Fibroblast of skin of scalp (primary cell): ENCODE results near the gene TMEM203.

Experiments used
- DNase-seq: peaks from one replicate; pipeline ENCODE4 v3.0.0-alpha.2; 2013

Gene TMEM203

DNA sequence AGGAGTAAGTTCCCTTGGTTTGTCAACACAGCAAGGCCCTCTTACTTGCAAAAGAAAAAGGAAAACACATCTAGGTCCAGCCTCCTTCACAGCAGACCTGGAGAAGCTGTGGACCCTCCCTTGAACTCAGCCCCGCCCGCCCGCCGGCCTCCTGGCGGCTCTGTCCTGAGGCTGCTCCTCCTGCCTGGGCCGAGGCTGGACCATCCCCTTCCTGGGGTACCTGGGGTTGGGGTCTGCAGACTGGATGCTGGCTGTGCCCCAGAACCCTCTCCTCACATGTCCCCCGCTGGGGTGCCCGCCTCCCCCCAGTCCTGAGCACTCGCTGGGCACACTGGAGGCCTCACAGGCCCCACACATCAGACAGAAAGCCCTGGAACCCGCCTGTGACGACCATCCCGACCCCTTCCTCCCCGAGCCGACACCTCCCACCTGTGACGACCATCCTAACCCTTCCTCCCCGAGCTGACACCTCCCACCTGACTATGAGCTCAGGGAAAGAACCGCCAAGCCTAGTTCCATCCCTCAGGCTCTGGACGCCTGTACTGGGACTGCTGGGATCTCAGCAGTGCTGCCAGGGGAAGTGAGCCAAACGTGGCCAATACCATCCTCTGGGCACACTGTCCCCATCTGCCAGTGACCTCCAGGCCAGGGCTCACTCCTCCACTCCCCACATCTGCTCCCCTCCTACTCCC is 26.4 kb downstream of the TMEM203 start:
- no peak for DNase-seq

DNA sequence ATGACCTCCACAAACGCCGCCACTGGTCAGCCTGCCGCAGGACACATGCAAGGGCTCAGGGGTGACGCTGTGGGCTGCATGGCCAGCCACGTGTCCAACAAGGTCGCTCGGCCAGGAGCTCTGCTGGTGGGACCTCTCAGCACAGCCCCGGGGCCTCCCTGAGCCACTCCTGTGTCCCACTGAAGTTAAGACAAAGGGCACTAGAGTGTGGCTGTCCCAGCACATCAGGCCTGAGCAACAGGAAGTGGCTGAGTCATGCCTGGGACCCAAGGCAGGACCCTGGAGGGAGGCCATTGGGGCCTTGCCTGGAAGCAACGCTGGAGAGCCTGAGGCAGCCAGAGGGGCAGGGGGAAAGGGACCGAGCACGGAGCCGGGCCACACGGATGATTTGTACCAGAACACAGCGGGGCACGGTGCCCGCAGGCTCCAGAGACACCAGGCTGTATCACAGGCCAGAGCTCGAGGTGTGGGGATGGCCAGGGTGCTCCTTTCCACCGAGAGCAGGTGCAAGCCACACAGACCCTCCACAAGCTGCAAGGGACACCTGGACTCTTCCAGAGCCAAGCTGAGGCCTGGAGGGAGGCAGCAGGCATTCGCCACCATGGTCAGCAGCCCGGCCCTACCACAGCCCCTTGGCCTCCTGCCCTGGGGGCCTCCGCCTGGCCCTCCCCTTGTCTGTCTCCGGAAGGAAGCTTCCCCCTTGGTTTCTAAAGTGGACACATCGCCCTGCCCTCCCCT is 27.1 kb downstream of the TMEM203 start:
- DNase-seq, result no peak

DNA sequence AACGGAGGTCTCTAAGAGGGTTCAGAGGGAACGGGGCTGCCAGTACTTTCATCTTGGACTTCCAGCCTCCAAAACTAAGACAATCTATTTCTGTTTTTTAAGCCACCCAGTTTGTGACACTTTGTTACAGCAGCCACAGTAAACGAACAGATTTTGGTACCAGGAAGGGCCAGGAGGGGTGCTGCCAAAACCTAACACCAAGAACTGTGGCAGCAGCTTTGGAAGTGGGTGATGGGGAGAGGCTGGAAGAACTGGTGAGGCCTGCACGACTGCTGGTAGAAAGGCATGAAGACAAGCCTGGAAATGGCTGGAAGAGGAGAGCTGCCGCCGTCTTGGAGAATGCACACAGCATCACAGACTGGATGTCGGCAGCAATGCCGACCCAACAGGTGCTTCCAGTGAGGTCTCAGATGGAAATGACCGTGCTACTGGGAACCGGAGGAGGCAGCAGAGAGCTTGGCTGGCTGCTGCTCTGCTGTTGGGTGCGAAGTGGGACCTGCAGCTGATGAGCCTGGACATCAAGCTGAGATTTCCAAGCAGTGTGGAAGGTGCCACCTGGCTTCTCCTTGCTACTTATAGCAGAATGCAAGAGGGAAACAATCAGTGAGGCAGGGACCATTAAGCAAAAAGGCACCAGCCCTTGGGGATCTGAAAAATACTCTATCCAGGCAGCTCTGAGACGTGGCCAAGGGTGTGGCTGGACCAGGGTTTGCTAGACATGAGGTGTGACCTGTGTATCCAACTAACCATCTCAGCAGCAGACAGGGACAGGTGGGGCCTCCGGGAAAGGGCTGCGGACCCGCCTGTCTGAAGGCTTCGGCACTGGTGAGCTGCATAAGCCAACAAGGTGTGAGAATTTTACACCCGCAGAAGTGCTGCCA is 28.9 kb downstream of the TMEM203 start:
- peak; percentile 13 for DNase-seq

DNA sequence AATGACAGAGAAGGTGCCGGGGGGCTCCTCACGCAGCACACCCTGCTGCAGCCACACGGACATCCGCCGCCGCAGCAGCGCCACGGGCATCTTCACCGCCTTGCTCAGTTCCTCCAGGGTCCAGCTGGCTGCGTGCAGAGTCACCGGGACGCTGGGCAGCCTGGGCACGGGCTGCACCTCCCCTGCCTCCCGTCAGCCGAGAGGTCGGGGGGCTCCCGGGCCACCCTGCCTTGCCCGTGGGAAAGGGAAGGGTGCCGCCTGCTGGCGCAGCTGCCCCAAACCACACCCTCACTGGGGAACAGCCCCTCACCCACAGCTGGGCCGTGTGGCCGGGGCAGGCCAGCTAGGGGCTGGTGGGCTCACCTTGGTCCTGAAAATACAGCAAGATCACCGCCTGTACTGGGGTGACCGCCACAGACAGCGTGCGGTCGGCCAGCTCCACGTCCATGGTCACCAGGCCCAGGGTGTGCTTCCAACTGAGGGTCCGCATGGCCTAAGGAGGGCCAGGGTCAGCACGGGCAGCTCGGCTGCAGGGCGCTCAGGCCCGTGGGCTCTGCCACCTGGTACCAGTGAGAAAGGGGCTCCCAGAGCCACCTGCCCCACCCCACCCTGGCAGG is 30.0 kb downstream of the TMEM203 start:
- DNase-seq, result no peak

DNA sequence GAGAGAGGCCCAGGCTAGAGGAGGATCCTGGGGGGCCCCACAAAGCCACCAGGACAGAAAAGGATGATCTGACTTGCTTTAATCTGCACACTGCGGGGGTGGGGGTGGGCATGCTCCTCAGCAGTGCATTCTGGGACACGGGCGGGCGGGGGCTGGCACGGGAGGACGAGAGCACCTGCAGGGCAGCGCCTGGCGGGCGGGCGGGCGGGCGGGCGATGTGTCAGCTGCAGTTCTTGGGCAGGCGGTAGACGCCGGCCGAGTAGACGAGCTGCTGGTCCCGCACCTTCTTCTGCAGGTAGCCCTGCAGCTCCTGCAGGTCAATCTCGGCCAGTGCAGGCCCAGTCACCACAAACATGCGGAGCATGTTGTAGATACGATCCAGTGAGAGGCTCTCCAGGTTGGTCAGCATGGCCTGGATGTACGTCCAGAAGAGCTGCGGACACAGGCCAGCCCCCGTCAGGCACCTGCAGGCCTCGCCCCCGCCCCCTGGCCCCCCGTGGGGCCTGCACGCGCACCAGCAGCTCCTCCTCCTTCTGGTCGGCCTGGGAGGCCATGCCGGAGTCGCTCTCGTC is 30.6 kb downstream of the TMEM203 start:
- DNase-seq, result no peak

DNA sequence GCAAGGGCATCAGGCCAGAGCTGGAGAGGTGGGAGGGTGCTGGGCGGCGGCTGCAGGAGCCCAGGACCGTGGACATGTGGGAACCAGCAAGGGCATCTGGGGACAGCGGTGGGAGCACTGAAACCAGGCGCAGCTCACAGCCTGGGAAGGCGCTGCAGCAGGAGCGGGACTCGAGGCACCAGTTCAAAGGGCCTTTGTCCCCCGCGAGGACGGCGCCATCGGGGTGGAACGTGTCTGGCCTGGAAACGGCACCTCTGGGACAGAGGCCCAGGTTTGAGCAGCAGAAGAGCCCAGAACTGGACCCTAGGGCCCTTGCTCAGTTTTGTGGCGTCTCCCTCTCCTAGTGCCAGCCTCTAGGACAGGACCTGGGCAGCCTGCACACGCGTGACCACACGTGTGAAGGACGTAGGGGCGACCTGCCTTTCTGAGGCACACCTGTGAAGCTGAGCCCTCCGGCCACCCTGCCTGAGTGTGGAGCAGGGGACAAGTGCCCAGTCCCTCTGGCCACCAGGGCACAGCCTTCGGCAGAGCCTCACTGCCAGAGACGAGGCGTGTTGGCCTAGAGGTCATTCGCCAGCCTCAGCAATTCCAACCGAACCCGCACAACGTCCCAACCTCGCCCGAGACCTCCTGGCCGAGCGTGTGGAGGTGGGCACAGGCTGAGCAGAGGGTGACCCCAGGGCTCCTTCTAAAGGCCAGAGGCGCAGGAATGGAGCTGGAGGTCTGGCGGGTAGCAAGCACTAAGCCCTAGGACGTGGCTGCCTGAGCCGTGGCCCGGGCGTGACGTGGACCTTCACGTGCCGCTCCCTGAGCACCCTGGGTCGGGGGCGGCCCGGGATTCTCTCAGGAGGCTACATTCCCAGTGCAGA is 31.4 kb downstream of the TMEM203 start:
- DNase-seq, result no peak

DNA sequence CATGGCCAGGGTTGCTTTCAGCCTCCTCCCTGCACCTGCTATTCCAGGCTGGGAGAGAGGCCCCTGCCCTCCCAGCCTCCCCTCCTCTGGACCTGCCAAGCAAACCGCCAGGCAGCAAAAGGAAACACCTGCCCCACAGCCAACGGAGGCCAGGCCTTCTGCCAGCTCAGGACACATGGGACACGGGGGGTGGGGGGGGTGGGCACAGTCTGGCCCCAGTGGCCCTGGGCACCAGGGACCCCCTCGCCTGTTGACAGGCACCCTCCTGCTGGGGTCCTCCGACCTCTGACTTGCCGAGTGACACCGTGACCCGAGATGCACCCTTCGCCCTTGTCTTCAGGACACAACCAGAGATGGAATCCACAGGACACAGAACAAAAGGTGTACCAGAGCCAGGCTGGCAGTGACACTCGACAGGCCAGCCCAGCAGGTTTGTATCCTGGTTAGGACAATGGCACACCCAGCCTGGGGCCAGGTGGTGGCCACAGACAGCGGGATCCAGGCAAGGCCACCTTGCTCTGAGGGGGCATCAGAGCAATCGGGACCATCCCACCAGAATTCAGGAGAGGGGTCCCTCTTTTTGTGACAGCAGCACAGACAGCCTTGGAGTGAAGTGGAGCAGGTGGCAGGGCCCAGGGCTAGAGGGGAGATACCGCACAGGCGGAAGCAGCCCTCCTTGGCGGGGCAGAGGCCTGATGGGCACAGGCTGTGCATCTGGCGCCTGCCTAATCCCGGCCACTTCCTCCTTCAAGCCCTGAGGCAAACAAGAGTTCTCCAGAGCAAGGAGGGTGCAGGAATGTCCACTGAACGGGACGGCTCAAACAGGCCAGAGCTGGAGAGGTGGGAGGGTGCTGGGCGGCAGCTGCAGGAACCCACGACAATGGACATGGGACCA is 32.3 kb downstream of the TMEM203 start:
- DNase-seq, result no peak

DNA sequence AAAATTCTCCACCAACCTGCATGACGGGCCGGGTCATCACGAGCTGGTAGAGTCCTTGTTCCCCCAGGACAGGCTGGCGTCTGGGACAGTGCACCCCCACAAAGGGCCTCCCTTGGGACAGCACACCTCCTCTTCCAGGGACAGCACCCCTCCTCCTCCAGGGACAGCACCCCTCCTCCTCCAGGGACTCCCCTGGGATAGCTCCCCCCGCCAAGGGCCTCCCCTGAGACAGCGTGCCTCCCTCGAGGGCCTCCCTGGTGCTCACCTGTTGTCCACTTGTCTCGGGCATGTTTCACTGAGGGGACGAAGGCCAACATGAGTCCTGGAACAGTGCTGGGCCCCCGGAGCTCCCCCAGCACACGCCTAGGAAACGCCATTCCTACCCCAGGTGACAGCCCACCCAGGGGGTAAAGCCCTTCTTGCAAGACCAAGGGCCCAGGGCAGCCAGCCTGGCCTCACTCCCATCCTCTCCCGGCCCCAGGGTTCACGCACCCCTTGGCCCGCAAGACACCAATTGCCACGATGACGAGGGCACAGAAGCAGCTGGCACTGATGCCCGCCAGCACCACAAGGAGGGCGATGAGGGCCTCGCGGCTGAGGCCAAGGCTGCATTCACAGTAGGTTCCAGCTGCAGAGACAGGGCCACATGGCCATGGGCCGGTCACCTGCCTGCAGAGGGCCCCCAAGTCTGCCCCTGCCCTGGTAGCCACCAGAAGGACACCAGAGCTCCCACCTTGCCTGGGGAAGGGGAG is 34.1 kb downstream of the TMEM203 start:
- DNase-seq, result no peak

DNA sequence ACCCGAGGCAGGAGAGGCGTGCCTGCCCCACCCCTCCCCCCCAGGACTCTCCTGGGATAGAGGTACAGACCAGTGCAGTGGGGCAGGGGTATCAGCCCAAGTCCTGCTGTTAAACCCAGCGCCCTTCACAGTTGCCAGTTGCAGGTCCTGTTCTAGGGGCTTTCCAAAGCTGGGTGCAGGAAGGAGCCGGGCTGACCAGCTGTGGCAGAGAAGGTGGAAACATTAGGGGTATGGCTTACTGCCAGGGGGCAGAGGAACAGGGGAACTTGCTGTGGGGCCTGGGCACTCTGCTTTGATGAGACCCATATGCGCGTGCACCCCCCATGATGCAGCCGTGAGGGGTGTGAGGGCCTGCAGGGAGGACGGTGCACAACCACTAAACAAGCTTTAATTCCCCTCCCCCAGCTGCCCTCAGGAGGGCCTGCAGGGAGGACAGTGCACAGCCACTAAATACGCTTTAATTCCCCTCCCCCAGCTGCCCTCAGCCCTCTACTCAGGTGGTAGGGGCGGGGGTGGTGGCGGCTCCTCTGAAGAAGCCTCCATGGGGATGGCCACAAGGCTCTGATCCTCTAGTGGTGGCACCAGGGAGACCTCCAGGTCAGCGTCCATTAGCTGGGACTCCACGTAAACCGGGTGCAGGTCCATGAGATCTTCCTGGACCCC is 34.8 kb downstream of the TMEM203 start:
- DNase-seq, result no peak

DNA sequence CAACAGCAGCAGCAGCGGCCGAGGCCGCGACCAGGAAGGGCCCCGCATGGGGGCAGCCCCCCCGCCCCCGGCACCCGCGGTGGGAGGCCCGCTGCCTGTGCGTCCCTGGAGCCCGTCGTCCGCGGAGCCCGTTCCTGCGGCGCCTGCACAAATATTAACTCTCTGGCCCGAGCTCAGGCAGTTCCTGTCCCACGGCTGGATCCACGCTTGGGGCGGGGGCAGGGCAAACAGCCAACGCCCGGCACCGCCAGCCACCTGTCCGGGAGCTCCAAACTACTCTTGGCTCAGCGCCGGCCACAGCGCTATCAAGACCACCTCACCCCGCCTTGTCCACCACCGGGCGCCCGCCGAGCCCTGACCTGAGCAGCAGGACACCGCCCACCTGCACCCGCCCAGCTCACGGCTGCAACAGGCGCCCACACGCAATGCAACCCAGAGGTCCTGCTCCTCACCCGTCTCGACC is 35.5 kb downstream of the TMEM203 start, which contains the start of gene LRRC26:
Gene LRRC26 (minus strand): TSS at position 156 of the 463 bp plus-strand sequence. CDS start 108 bp downstream, at position 48.
- no peak for DNase-seq

DNA sequence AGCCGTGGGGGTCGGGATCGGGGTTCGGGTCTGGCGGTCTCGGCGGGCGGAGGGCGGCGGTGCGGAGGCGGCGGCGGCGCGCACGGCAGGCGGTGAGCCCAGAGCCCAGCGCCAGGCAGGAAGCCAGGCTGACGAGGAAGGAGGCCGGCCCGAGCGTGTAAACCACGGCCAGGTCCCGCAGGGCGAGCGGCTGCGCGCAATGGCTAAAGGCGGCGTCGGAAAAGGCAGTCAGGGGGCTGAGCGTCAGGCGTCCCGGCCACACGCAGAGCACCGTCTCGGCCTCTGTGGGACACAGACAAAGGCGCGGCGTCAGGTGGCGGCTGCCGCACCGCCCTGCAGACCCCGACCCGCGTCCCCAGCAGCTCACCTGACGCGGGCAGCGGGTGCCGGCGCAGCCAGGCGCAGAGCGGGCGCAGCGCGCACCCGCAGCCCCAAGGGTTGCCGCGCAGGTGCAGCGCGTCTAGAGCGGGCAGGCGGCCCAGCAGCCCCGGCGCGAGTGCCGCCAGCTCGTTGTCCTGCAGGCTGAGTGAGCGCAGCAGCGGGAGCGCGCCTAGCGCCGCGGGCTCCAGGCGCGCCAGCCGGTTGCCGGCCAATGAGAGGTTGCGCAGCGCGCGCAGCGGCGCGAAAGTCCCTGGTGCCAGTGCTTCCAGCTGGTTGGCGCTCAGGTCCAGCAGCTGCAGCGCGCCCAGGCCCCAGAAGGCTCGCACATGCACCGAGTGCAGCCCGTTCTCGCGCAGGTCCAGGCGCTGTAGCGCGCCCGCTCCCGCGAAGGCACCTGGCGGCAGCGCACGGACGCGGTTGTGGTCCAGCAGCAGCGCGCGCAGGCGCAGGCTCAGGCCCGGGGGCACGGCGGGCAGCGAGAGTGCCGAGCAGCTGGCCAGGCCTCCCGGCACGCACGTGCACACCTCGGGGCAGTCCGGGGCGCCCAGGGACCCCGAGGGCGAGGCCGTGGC is 36.3 kb downstream of the TMEM203 start:
- no peak for DNase-seq

DNA sequence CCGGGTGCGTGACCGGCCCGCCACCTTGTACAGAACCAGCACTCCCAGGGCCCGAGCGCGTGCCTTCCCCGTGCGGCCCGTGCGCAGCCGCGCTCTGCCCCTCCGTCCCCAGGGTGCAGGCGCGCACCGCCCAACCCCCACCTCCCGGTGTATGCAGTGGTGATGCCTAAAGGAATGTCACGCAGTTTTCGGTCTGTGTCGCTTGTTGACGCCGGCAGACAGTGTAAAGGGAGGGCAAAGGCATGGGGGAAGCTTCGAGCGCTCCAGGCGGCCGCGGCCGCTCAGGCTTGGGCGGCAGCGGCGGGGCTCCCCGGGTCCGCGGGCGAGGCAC is 36.9 kb downstream of the TMEM203 start:
- no peak for DNase-seq

DNA sequence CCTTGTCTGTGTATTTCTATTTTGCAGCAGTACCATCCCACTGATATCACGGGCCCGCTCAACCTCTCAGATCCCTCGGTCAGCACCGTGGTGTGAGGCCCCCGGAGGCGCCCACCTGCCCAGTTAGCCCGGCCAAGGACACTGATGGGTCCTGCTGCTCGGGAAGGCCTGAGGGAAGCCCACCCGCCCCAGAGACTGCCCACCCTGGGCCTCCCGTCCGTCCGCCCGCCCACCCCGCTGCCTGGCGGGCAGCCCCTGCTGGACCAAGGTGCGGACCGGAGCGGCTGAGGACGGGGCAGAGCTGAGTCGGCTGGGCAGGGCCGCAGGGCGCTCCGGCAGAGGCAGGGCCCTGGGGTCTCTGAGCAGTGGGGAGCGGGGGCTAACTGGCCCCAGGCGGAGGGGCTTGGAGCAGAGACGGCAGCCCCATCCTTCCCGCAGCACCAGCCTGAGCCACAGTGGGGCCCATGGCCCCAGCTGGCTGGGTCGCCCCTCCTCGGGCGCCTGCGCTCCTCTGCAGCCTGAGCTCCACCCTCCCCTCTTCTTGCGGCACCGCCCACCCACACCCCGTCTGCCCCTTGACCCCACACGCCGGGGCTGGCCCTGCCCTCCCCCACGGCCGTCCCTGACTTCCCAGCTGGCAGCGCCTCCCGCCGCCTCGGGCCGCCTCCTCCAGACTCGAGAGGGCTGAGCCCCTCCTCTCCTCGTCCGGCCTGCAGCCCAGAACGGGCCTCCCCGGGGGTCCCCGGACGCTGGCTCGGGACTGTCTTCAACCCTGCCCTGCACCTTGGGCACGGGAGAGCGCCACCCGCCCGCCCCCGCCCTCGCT is 37.5 kb downstream of the TMEM203 start:
- DNase-seq, result no peak

DNA sequence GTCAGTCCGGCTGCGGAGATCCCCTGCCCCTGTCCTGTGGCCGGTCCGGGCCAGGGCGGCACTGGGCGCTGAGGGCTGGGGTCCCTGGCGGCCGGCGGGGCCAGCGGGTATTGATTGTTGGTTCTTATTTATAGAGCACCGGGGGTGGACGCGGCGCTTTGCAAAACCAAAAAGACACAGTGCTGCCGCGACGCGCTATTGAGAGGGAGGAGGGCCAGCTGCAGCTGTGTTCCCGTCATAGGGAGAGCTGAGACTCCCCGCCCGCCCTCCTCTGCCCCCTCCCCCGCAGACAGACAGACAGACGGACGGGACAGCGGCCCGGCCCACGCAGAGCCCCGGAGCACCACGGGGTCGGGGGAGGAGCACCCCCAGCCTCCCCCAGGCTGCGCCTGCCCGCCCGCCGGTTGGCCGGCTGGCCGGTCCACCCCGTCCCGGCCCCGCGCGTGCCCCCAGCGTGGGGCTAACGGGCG is 38.1 kb downstream of the TMEM203 start:
- no peak for DNase-seq

DNA sequence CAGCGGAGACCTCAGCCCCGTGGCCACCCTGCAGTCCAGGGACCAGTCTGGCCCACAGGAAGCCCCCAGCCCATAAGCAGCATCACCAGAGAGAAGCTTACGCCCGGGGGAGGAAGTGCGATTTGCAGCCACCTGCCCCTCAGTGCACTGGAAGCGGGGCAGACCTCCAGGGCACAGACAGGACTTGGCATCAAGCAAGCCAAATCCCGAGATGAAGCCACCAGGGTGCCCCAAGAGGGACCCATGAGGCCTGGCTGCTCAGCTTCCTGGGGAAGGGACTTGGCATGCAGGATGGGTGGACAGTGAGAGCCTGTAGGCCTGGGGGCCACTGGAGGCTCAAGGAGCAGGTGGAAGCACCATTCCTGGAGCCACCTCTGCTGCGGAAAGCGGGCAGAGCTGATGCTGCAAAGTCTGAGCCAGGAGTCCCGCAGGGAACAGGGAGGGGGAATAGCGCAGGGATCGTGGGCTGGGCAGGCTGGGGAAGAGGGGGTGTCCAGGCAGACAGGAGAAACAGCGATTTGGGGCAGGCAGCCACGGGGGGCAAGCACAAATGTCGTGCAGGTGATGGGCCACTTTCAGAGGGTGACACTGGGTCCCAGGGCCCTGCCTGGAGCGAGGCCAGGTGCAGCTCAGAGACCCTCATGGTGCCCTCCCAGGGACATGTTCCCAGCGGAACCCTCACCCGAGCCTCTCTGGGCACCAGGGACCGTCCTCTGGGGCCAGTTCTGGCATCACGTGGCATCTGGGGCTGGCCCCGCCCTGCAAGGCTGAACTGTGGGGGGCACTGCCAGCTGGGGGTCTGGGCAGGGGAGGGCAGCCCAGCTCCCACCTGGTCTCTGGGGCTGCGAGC is 38.8 kb downstream of the TMEM203 start:
- DNase-seq, result no peak
